GM21447 (cell line): ENCODE measurements around the gene RASSF5.

Experiments
- ATAC-seq: cut with Tn5 transposase; IDR thresholded peaks from one replicate; pipeline ENCODE4 v1.9.1; 2021; ENCODE audit not compliant: unreplicated experiment

RASSF5 gene

GRCh38 chr1:206507284-206508129 lies at the start of gene RASSF5:
TSS of gene RASSF5 (plus strand) at chr1:206507531. CDS start at chr1:206507603, 72 bp downstream.
- peak; percentile 47 for ATAC-seq

GRCh38 chr1:206459703-206460102 lies 47.6 kb upstream of the RASSF5 start:
- ATAC-seq, result no peak

- no peak for ATAC-seq
Observed at GRCh38 chr1:206460836-206461426, 46.4 kb upstream of the RASSF5 start.

- peak; percentile 53 for ATAC-seq
Observed at GRCh38 chr1:206461602-206462455, 45.5 kb upstream of the RASSF5 start.

- no peak for ATAC-seq
Observed at GRCh38 chr1:206463137-206463536, 44.2 kb upstream of the RASSF5 start.

- no peak for ATAC-seq
Observed at GRCh38 chr1:206463911-206464310, 43.4 kb upstream of the RASSF5 start.

GRCh38 chr1:206464456-206464964 lies 42.8 kb upstream of the RASSF5 start:
- ATAC-seq, result no peak

GRCh38 chr1:206465951-206466350 lies 41.4 kb upstream of the RASSF5 start:
- no peak for ATAC-seq

- no peak for ATAC-seq
Observed at GRCh38 chr1:206466840-206467649, 40.3 kb upstream of the RASSF5 start.

GRCh38 chr1:206467915-206468314 lies 39.4 kb upstream of the RASSF5 start:
- no peak for ATAC-seq

- ATAC-seq, result no peak
Observed at GRCh38 chr1:206468571-206468970, 38.8 kb upstream of the RASSF5 start.

GRCh38 chr1:206469411-206469932 lies 37.9 kb upstream of the RASSF5 start:
- no peak for ATAC-seq

GRCh38 chr1:206469933-206470691 lies 37.2 kb upstream of the RASSF5 start, which contains the start of gene IKBKE:
TSS of gene IKBKE (plus strand) at chr1:206470476. CDS start at chr1:206473228, 2,752 bp downstream.
- peak; percentile 51 for ATAC-seq

GRCh38 chr1:206470692-206471414 lies 36.5 kb upstream of the RASSF5 start:
- peak; percentile 33 for ATAC-seq

- no peak for ATAC-seq
Observed at GRCh38 chr1:206471415-206471801, 35.9 kb upstream of the RASSF5 start.

- ATAC-seq, result no peak
Observed at GRCh38 chr1:206472024-206472423, 35.3 kb upstream of the RASSF5 start.

GRCh38 chr1:206472454-206472853 lies 34.9 kb upstream of the RASSF5 start:
- ATAC-seq, result no peak

- no peak for ATAC-seq
Observed at GRCh38 chr1:206472886-206473285, 34.4 kb upstream of the RASSF5 start.

- ATAC-seq, result no peak
Observed at GRCh38 chr1:206476058-206476457, 31.3 kb upstream of the RASSF5 start.
